SK-N-SH (cell line): ENCODE results near the gene PXT1. TPM values are rescaled to one million over a fixed set of nuclear protein-coding genes. Genes with fewer than 3 reads are reported as not detected.

Experiments used
- CTCF ChIA-PET: fragments of 300-600, 350-600 bp; formaldehyde crosslinking; extraction: SDS; loops from one replicate; lab custom pipeline; 2021; lab: Yijun Ruan, JAX
- POLR2A ChIA-PET: fragments of 350-600 bp; sonication (Branson Sonifier 250); formaldehyde crosslinking; extraction: SDS; loops from one replicate; lab custom pipeline; 2020; ENCODE audit warnings: antibody characterized with exemption, inconsistent platforms; lab: Yijun Ruan, JAX
- DNase-seq: peaks from one replicate; pipeline ENCODE4 v3.0.0; 2012
- H2AFZ ChIP-seq: fragments of 200-600 bp; sonication (generic); 2 replicates; pipeline ENCODE4 v1.8.1; 2016; ENCODE audit warnings: antibody characterized with exemption, mild to moderate bottlenecking, low read depth
- H3F3A ChIP-seq: fragments of 200-600 bp; sonication (generic); replicated peaks from 2 replicates; pipeline ENCODE3; 2016; ENCODE audit warnings: antibody characterized with exemption, mild to moderate bottlenecking; ENCODE audit not compliant: insufficient read depth
- H3K27ac ChIP-seq, 2 experiments: fragments of 200-500 bp in 1 of 2; fragments of 200-600 bp in 1 of 2; sonication (Bioruptor generic) in 1 of 2; sonication (generic), shearing (Covaris generic) in 1 of 2; 2 replicates each; pipeline versions ENCODE4 v1.5.1 to v1.6.1; 2014 to 2016; ENCODE audit warnings: low read depth in 2 of 2, inconsistent platforms in 1 of 2, low read length in 1 of 2, mild to moderate bottlenecking in 1 of 2, mixed read lengths in 1 of 2
- H3K27me3 ChIP-seq: fragments of 200-600 bp; sonication (generic), shearing (Covaris generic); 2 replicates; pipeline ENCODE4 v1.6.1; 2016; ENCODE audit warnings: mixed run types; ENCODE audit not compliant: insufficient read depth
- H3K36me3 ChIP-seq, 2 experiments: fragments of 200-500 bp in 1 of 2; fragments of 200-600 bp in 1 of 2; sonication (Bioruptor generic) in 1 of 2; sonication (generic) in 1 of 2; replicated peaks in 1 of 2; 2 replicates each; pipeline versions ENCODE3 to v1.5.1; 2014 to 2016; ENCODE audit warnings: low read length in 1 of 2, mild to moderate bottlenecking in 1 of 2; ENCODE audit not compliant: insufficient read depth in 2 of 2, control insufficient read depth in 1 of 2
- H3K4me1 ChIP-seq, 2 experiments: fragments of 200-500 bp in 1 of 2; fragments of 200-600 bp in 1 of 2; sonication (Bioruptor generic) in 1 of 2; sonication (generic), shearing (Covaris generic) in 1 of 2; 2 replicates each; pipeline versions ENCODE4 v1.5.1 to v1.6.1; 2014 to 2016; ENCODE audit warnings: low read depth in 1 of 2, low read length in 1 of 2, mixed run types in 1 of 2; ENCODE audit not compliant: insufficient read depth in 2 of 2, control insufficient read depth in 1 of 2
- H3K4me2 ChIP-seq: fragments of 200-600 bp; sonication (generic), shearing (Covaris generic); 2 replicates; pipeline ENCODE4 v1.6.1; 2017; ENCODE audit warnings: mixed run types
- H3K4me3 ChIP-seq, 2 experiments: fragments of 200-500 bp in 1 of 2; fragments of 200-600 bp in 1 of 2; sonication (Bioruptor generic) in 1 of 2; sonication (generic), shearing (Covaris generic) in 1 of 2; 2 replicates each; pipeline versions ENCODE4 v1.5.1 to v1.8.1; 2014 to 2016; ENCODE audit warnings: low read depth in 2 of 2, inconsistent platforms in 1 of 2, low read length in 1 of 2, mild to moderate bottlenecking in 1 of 2, mixed read lengths in 1 of 2, moderate library complexity in 1 of 2
- H3K79me2 ChIP-seq: fragments of 200-600 bp; sonication (generic); 2 replicates; pipeline ENCODE4 v1.8.1; 2017; ENCODE audit warnings: mild to moderate bottlenecking; ENCODE audit not compliant: insufficient read depth
- H3K9ac ChIP-seq: fragments of 200-600 bp; sonication (generic); 2 replicates; pipeline ENCODE4 v1.6.1; 2017; ENCODE audit warnings: mixed run types
- H3K9me2 ChIP-seq: fragments of 200-600 bp; sonication (generic); 2 replicates; pipeline ENCODE4 v1.6.1; 2017; ENCODE audit warnings: mixed run types
- H3K9me3 ChIP-seq: fragments of 200-600 bp; sonication (generic); 2 replicates; pipeline ENCODE4 v1.6.1; 2017; ENCODE audit warnings: mixed run types, mild to moderate bottlenecking, moderate library complexity
- H4K20me1 ChIP-seq: fragments of 200-600 bp; sonication (generic); 2 replicates; pipeline ENCODE4 v1.6.1; 2017; ENCODE audit warnings: mild to moderate bottlenecking, mixed run types; ENCODE audit not compliant: insufficient read depth
- EZH2phosphoT487 ChIP-seq: fragments of 200-600 bp; sonication (generic); IDR thresholded peaks from 2 replicates; pipeline ENCODE4 v1.6.1; 2017; ENCODE audit warnings: low read depth, mixed run types, mild to moderate bottlenecking, antibody characterized with exemption, moderate library complexity, borderline replicate concordance
- FOXJ3 ChIP-seq: sonication (generic); formaldehyde crosslinking; IDR thresholded peaks from 2 replicates; pipeline ENCODE4 v1.5.1; 2020; ENCODE audit warnings: mild to moderate bottlenecking, missing genetic modification reagents
- FOXM1 ChIP-seq: IDR thresholded peaks from 2 replicates; pipeline ENCODE4 v1.4.0; 2012; ENCODE audit warnings: low read depth, mild to moderate bottlenecking
- MXI1 ChIP-seq: IDR thresholded peaks from 2 replicates; pipeline ENCODE4 v1.6.1; 2012; ENCODE audit warnings: mild to moderate bottlenecking, low read depth, low read length, improper control_type of control experiment
- NRF1 ChIP-seq: IDR thresholded peaks from 2 replicates; pipeline ENCODE4 v1.6.1; 2012; ENCODE audit warnings: low read depth, mild to moderate bottlenecking, low read length
- POLR2AphosphoS5 ChIP-seq: IDR thresholded peaks from 2 replicates; pipeline ENCODE4 v1.6.1; 2012; ENCODE audit warnings: low read depth, low read length
- RAD21 ChIP-seq: IDR thresholded peaks from 2 replicates; pipeline ENCODE4 v1.6.1; 2012; ENCODE audit warnings: mild to moderate bottlenecking, low read length
- RXRA ChIP-seq: IDR thresholded peaks from 2 replicates; pipeline ENCODE4 v1.4.0; 2012; ENCODE audit warnings: low read depth, mild to moderate bottlenecking, borderline replicate concordance
- SIN3A ChIP-seq: IDR thresholded peaks from 2 replicates; pipeline ENCODE4 v1.6.1; 2012; ENCODE audit warnings: low read depth, mild to moderate bottlenecking, low read length, moderate library complexity, borderline replicate concordance
- TAF1 ChIP-seq: IDR thresholded peaks from 2 replicates; pipeline ENCODE4 v1.6.1; 2012; ENCODE audit warnings: low read depth, mild to moderate bottlenecking, low read length, moderate library complexity, borderline replicate concordance
- WGBS: methylation state at CpG from one replicate; pipeline ENCODE4 v1.1.6; 2017; ENCODE audit warnings: low lambda C conversion rate; 5-methylcytosine and 5-hydroxymethylcytosine counted together
- polyA plus RNA-seq, 3 experiments: library from polyadenylated mRNA; depleted of rRNA; stranded (reverse); fragments of >200 nt; gene quantifications; 2 replicates each; pipeline ENCODE4 v1.2.3, GENCODE V29; 2012
- TF ChIP-seq, protein P1 (sequence below): IDR thresholded peaks from 2 replicates; pipeline ENCODE4 v1.4.0; 2012; ENCODE audit warnings: low read depth, borderline replicate concordance
- TF ChIP-seq, protein P2 (sequence below): fragments of 150-350 bp; IDR thresholded peaks from 2 replicates; pipeline ENCODE4 v1.6.1; 2017; ENCODE audit warnings: antibody characterized with exemption, low read length, low read depth, borderline replicate concordance
- TF ChIP-seq, protein P3 (sequence below): IDR thresholded peaks from 2 replicates; pipeline ENCODE4; 2012
- TF ChIP-seq, protein P4 (sequence below): IDR thresholded peaks from 2 replicates; pipeline ENCODE4 v1.4.0; 2012; ENCODE audit warnings: low read depth, borderline replicate concordance

Gene PXT1
- polyA plus RNA-seq, 1 of the 3 experiments (the other 2 are of a cell fraction): not detected

DNA sequence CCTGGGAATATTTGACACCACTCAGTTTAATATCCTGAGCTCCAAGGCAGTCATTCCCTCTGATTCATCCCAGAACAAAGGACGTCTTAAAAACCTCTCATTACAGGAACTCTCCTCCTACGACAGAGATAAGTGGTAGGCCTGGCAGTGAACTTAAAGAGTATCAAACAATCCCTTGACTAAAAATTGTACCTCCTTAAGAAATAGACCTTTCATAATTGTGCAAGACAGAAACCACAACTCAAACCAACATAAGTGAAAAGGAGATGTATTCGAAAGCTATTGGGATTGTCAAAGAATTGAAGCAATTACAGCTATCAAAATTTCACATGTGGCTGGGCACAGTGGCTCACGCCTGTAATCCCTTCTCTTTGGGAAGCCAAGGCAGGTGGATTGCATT, 86.8 kb downstream of the PXT1 start:
- H2AFZ ChIP-seq: no peak overlapping the region
- H3K9me2 ChIP-seq: no peaks in the 10 kb centered on the region
- no peak overlapping the region for H3K27ac ChIP-seq
- no peaks in the 10 kb centered on the region for H4K20me1 ChIP-seq
- no peaks in the 10 kb centered on the region for H3K79me2 ChIP-seq
- no peak overlapping the region for H3K4me3 ChIP-seq
- no peak for TF ChIP-seq FOXM1
- no peak for TF ChIP-seq TAF1
- TF ChIP-seq POLR2AphosphoS5: no peak
- TF ChIP-seq, protein P1, sequence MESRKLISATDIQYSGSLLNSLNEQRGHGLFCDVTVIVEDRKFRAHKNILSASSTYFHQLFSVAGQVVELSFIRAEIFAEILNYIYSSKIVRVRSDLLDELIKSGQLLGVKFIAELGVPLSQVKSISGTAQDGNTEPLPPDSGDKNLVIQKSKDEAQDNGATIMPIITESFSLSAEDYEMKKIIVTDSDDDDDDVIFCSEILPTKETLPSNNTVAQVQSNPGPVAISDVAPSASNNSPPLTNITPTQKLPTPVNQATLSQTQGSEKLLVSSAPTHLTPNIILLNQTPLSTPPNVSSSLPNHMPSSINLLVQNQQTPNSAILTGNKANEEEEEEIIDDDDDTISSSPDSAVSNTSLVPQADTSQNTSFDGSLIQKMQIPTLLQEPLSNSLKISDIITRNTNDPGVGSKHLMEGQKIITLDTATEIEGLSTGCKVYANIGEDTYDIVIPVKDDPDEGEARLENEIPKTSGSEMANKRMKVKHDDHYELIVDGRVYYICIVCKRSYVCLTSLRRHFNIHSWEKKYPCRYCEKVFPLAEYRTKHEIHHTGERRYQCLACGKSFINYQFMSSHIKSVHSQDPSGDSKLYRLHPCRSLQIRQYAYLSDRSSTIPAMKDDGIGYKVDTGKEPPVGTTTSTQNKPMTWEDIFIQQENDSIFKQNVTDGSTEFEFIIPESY: no peak
- no peak for TF ChIP-seq RXRA
- no peak for TF ChIP-seq NRF1
- TF ChIP-seq, protein P2, sequence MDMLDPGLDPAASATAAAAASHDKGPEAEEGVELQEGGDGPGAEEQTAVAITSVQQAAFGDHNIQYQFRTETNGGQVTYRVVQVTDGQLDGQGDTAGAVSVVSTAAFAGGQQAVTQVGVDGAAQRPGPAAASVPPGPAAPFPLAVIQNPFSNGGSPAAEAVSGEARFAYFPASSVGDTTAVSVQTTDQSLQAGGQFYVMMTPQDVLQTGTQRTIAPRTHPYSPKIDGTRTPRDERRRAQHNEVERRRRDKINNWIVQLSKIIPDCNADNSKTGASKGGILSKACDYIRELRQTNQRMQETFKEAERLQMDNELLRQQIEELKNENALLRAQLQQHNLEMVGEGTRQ: no peak
- no peak for TF ChIP-seq EZH2phosphoT487
- TF ChIP-seq FOXJ3 (CRISPR knock-in tag): no peak
- no peak for TF ChIP-seq MXI1
- TF ChIP-seq SIN3A: no peak
- no peak for TF ChIP-seq RAD21
- TF ChIP-seq, protein P3, sequence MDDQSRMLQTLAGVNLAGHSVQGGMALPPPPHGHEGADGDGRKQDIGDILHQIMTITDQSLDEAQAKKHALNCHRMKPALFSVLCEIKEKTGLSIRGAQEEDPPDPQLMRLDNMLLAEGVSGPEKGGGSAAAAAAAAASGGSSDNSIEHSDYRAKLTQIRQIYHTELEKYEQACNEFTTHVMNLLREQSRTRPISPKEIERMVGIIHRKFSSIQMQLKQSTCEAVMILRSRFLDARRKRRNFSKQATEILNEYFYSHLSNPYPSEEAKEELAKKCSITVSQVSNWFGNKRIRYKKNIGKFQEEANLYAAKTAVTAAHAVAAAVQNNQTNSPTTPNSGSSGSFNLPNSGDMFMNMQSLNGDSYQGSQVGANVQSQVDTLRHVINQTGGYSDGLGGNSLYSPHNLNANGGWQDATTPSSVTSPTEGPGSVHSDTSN: no peak
- TF ChIP-seq, protein P4, sequence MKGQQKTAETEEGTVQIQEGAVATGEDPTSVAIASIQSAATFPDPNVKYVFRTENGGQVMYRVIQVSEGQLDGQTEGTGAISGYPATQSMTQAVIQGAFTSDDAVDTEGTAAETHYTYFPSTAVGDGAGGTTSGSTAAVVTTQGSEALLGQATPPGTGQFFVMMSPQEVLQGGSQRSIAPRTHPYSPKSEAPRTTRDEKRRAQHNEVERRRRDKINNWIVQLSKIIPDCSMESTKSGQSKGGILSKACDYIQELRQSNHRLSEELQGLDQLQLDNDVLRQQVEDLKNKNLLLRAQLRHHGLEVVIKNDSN: no peak
- no peaks in the 10 kb centered on the region for H3K9me3 ChIP-seq
- peaks cover 2 to 10% of the 10 kb centered on the region in 2 experiments; a peak in 2 of 4 replicates for H3K4me1 ChIP-seq
- H3F3A ChIP-seq: no peaks in the 10 kb centered on the region
- no peaks in the 10 kb centered on the region for H3K36me3 ChIP-seq
- H3K9ac ChIP-seq: no peak overlapping the region
- no peaks in the 10 kb centered on the region for H3K27me3 ChIP-seq
- H3K4me2 ChIP-seq: no peak overlapping the region
- WGBS: 68% methylated on average over 4 of the region's 4 CpGs
- ChIA-PET POLR2A (no interaction called here), CTCF (interaction anchor here (1.6 to 9.1 kb wide), 3 partner anchors 10 to 52 kb away, joined by 4 to 149 read pairs (median 14); no protein-coding TSS in a partner anchor)
- DNase-seq: no peak
